Mucosa of descending colon (tissue), 3 donors: Measurements from ENCODE around the gene ZNF618. TPM values are rescaled to one million over a fixed set of nuclear protein-coding genes. Genes with fewer than 3 reads are reported as not detected.

ENCODE experiments used
- ATAC-seq: fragments of 200-7000 bp; cut with Tn5 transposase; one replicate; pipeline ENCODE4 v1.9.1; 2020; ENCODE audit warnings: mild to moderate bottlenecking, moderate library complexity
- DNase-seq, 3 donors: peaks; one replicate each; pipeline ENCODE4 v3.0.0-alpha.2; 2020
- H3K36me3 ChIP-seq: fragments of 200-600 bp; one replicate; pipeline ENCODE4 v1.8.0; 2021; ENCODE audit warnings: low read depth, mild to moderate bottlenecking
- H3K4me1 ChIP-seq: fragments of 200-600 bp; one replicate; pipeline ENCODE4 v1.8.0; 2021; ENCODE audit warnings: low read depth, mild to moderate bottlenecking
- H3K4me3 ChIP-seq: fragments of 200-600 bp; one replicate; pipeline ENCODE4 v1.8.0; 2021; ENCODE audit warnings: mild to moderate bottlenecking
- H3K9me3 ChIP-seq: fragments of 200-600 bp; one replicate; pipeline ENCODE4 v1.8.0; 2021; ENCODE audit warnings: mild to moderate bottlenecking
- intact Hi-C, 2 donors: fragments of 100-400 bp; cut with DNase I in 1 of 2; cut with micrococcal nuclease in 1 of 2; formaldehyde crosslinking; loops; one replicate each; pipeline versions ENCODE4 v1.11.0 to v1.11.1; 2022; cut with DNase I, micrococcal nuclease
- total RNA-seq, 3 donors: library from RNA; stranded (reverse); fragmentation: NEBNext Ultra II Directional in 2 of 3; extraction: Animal tissue kit (Norgen Biotek cat#: 25700) in 2 of 3; gene quantifications; one replicate each; pipeline versions ENCODE4 v1.2.1 to v1.2.4, GENCODE V29; 2021 to 2023
- TF ChIP-seq, protein P1 (sequence below): fragments of 200-600 bp; IDR thresholded peaks from one replicate; pipeline ENCODE4 v1.8.0; 2022; ENCODE audit warnings: antibody characterized with exemption, mild to moderate bottlenecking
- donor health status: DM: no; HTN: no; CAD: no; lungs with moderate emphysema.
- donor health status: DM: no; HTN: no; CAD: no.
- donor health status: DM: no; HTN: yes; CAD: no.

ZNF618 gene
- total RNA-seq, 3 donors from 2014 or later = 2.7 to 6.2 (median 3.7) TPM

GRCh38 chr9:114006155-114006550 is 130.0 kb downstream of the ZNF618 start:
- DNase-seq (no peak), ATAC-seq (no peak)
- H3K9me3 ChIP-seq = no peaks in the 10 kb centered on the region
- no peaks in the 10 kb centered on the region for H3K4me1 ChIP-seq
- intact Hi-C loops = no loop called here
- H3K4me3 ChIP-seq = no peak overlapping the region
- no peaks in the 10 kb centered on the region for H3K36me3 ChIP-seq
- TF ChIP-seq, protein P1, sequence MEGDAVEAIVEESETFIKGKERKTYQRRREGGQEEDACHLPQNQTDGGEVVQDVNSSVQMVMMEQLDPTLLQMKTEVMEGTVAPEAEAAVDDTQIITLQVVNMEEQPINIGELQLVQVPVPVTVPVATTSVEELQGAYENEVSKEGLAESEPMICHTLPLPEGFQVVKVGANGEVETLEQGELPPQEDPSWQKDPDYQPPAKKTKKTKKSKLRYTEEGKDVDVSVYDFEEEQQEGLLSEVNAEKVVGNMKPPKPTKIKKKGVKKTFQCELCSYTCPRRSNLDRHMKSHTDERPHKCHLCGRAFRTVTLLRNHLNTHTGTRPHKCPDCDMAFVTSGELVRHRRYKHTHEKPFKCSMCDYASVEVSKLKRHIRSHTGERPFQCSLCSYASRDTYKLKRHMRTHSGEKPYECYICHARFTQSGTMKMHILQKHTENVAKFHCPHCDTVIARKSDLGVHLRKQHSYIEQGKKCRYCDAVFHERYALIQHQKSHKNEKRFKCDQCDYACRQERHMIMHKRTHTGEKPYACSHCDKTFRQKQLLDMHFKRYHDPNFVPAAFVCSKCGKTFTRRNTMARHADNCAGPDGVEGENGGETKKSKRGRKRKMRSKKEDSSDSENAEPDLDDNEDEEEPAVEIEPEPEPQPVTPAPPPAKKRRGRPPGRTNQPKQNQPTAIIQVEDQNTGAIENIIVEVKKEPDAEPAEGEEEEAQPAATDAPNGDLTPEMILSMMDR = no peak

- DNase-seq = no peak
Measured at GRCh38 chr9:114006931-114007691, 131.0 kb downstream of the ZNF618 start.

DNA sequence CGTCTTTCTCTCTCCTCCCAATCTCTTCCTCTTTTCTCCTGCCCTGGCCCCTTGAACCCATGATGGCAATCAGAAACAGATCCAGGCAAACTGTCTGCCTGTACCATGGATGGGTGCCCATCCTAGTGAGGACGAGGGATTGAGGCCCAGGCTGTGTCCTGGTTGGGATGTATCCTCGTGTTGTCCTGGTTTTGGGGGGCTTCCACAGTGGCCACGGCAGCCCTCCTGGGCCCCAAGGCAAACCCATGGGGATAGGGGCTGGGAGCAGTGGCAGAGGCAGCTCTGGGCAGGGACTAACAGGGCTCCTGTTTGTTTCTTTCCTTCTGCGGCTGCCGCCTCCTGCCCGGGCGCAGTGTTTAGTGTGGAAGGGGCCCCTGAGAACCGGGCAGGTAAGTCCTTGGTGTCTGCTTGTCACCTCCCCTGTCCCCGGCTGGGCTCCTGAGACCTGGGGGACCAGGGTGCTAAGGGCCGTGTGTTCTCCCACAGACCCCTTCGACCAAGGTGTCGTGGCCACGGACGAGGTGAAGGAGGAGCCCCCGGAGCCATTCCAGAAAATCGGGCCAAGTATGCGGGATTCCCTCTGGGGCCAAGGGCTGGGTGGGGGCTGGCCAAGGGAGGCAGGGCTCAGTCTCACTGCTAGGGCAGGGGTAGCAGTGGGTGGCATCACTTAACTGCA is 132.0 kb downstream of the ZNF618 start:
- Histone ChIP-seq H3K4me3 (no peak overlapping the region), H3K4me1 (no peaks in the 10 kb centered on the region), H3K9me3 (no peaks in the 10 kb centered on the region), H3K36me3 (no peaks in the 10 kb centered on the region)
- intact Hi-C loops = no loop called here
- no peak for ATAC-seq
- DNase-seq = no peak
- TF ChIP-seq, protein P1 = no peak

More at GRCh38 chr9:114006931-114007691, 131.0 kb downstream of the ZNF618 start:
- no peak for ATAC-seq
- TF ChIP-seq, protein P1 = no peak
- intact Hi-C loops = no loop called here
- Histone ChIP-seq H3K4me3 (no peak overlapping the region), H3K4me1 (no peaks in the 10 kb centered on the region), H3K9me3 (no peaks in the 10 kb centered on the region), H3K36me3 (no peaks in the 10 kb centered on the region)

- TF ChIP-seq, protein P1 = no peak
- intact Hi-C loops = no loop called here
- Histone ChIP-seq H3K36me3 (no peaks in the 10 kb centered on the region), H3K9me3 (no peaks in the 10 kb centered on the region), H3K4me3 (no peak overlapping the region), H3K4me1 (no peaks in the 10 kb centered on the region)
- no peak for DNase-seq
- ATAC-seq = no peak
Measured at GRCh38 chr9:114008667-114009410, 132.7 kb downstream of the ZNF618 start.

- ATAC-seq = no peak
- intact Hi-C loops = no loop called here
- Histone ChIP-seq H3K9me3 (no peaks in the 10 kb centered on the region), H3K4me3 (no peak overlapping the region), H3K4me1 (no peaks in the 10 kb centered on the region), H3K36me3 (no peaks in the 10 kb centered on the region)
- peak in 1 of 3 donors; percentile 4 for DNase-seq
- TF ChIP-seq, protein P1 = no peak
Measured at GRCh38 chr9:114011313-114011712, 135.2 kb downstream of the ZNF618 start.
